GM18858 (cell line): ENCODE results near the gene RNGTT.
"Not testable (repeated sequence)": the region's sequence is repeated elsewhere in the genome, so short reads cannot be mapped to it uniquely, and the experiment has no call there.

Experiments
- ATAC-seq: cut with Tn5 transposase; IDR thresholded peaks from one replicate; pipeline ENCODE4 v1.9.1; 2021; ENCODE audit not compliant: unreplicated experiment

Gene RNGTT

GRCh38 chr6:88741071-88741470, 222.3 kb downstream of the RNGTT start:
- no peak for ATAC-seq

GRCh38 chr6:88734544-88734943, 228.9 kb downstream of the RNGTT start:
- no peak for ATAC-seq

- no peak for ATAC-seq
Observed at GRCh38 chr6:88730611-88731011, 232.8 kb downstream of the RNGTT start.

GRCh38 chr6:88728756-88729155, 234.7 kb downstream of the RNGTT start:
- no peak for ATAC-seq

- ATAC-seq: not testable (repeated sequence)
Observed at GRCh38 chr6:88726409-88726808, 237.0 kb downstream of the RNGTT start.

GRCh38 chr6:88725111-88725975, 238.1 kb downstream of the RNGTT start:
- no peak for ATAC-seq

GRCh38 chr6:88722686-88723085, 240.7 kb downstream of the RNGTT start:
- no peak for ATAC-seq

GRCh38 chr6:88716399-88716798, 247.0 kb downstream of the RNGTT start:
- ATAC-seq: not testable (repeated sequence)

GRCh38 chr6:88712243-88712936, 251.0 kb downstream of the RNGTT start:
- no peak for ATAC-seq

- no peak for ATAC-seq
Observed at GRCh38 chr6:88709819-88710246, 253.6 kb downstream of the RNGTT start.

GRCh38 chr6:88708197-88708744, 255.1 kb downstream of the RNGTT start:
- ATAC-seq: no peak

GRCh38 chr6:88705601-88706000, 257.8 kb downstream of the RNGTT start:
- peak; percentile 79 for ATAC-seq

GRCh38 chr6:88704980-88705379, 258.4 kb downstream of the RNGTT start:
- ATAC-seq: no peak

- ATAC-seq: no peak
Observed at GRCh38 chr6:88702956-88703556, 260.4 kb downstream of the RNGTT start.

GRCh38 chr6:88698661-88699060, 264.8 kb downstream of the RNGTT start:
- no peak for ATAC-seq

GRCh38 chr6:88695937-88696336, 267.5 kb downstream of the RNGTT start:
- ATAC-seq: no peak

GRCh38 chr6:88683734-88684133, 279.7 kb downstream of the RNGTT start:
- ATAC-seq: no peak

GRCh38 chr6:88680654-88681053, 282.8 kb downstream of the RNGTT start:
- no peak for ATAC-seq

GRCh38 chr6:88679841-88680240, 283.6 kb downstream of the RNGTT start:
- no peak for ATAC-seq

GRCh38 chr6:88677356-88677755, 286.1 kb downstream of the RNGTT start:
- ATAC-seq: no peak

GRCh38 chr6:88671624-88672023, 291.8 kb downstream of the RNGTT start:
- ATAC-seq: no peak

GRCh38 chr6:88670369-88670768, 293.0 kb downstream of the RNGTT start:
- ATAC-seq: no peak
